ENCODE data around the gene ENOX2.

GRCh38 chrX:130944230-130944629, 41.2 kb upstream of the ENOX2 start:
- no peak for TF ChIP-seq EZH2phosphoT487 (IDR thresholded peaks at IDR 0.05; ENCODE audit: low read depth, severe bottlenecking, unreplicated experiment)
- TF ChIP-seq CTCF (IDR thresholded peaks at IDR 0.05; ENCODE audit: poor library complexity), result no peak

Measured in hepatocyte (in vitro differentiated cells).